Measurements from ENCODE around the gene MAD1L1. TPM values are rescaled to one million over a fixed set of nuclear protein-coding genes. Genes with fewer than 3 reads are reported as not detected.

Gene MAD1L1
- polyA plus RNA-seq, 3 donors, result 10.7 to 48.1 (median 18.4) TPM

DNA sequence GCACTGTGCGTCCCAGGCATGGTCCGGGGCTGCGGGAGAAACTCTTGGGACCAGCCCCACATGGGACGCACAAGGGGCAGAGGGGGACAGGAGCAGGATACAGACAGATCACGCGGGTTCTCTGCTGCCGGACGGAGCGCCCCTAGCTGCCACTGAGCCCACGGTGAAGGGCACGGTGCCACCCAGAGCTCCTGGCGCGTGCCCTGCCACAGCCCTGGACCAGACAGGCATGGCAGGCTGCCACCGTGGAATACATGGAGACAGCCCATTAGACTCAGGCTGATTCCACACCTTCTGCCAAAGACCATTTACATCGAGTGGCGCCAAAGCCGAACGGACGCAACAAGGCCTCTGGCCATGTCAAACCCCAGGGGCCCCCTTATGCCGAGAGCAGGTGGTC lies 90.4 kb downstream of the MAD1L1 start:
- no peak overlapping the region for H3K27ac ChIP-seq (ENCODE audit: low read depth, low read length)
- 96 to 98% (median 96%) methylated on average over 17 to 20 of the region's 20 CpGs for WGBS, 3 donors

DNA sequence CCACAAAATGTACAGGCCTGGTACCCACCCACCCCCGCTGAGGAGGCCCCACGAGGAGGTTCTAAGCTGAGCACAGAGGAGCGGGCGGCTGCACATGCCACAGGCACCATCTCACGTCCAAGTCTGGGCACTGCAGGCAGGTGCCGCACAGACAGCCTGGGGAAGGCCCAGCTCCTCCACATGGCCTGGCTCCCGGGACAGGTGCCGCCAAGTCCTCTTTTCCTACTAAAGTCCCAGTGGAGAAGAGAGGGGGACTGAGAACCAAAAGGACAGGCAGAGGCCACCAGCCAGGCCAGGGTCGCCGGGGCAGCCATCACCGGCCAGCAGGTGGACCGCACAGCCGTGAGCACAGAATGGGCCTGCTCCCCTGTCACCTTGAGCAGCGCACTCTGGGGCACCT lies 91.1 kb downstream of the MAD1L1 start:
- H3K27ac ChIP-seq (ENCODE audit: low read depth, low read length), result no peak overlapping the region
- 88 to 96% (median 91%) methylated on average over 13 to 14 of the region's 14 CpGs for WGBS, 3 donors

DNA sequence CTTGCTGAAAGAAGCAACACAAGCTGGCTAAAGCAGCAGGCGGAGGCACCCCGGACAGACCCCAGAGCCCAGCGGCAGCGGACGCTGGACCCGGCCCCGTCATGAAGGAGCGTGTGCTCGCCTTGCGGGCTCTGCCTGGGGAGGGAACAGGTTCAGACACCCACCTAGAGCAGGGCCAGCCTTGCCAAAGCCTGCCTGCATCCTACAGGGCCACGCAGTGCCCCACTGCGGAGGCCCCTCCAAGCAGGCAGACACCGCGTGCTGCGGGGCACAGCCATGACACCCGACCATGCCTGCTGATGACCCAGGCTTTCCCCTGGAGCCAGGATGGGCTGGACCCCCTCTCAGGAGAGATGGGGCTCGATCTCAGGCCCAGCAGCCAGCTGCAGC lies 91.7 kb downstream of the MAD1L1 start:
- H3K27ac ChIP-seq (ENCODE audit: low read depth, low read length), result no peak overlapping the region
- 82 to 96% (median 94%) methylated on average over 17 of the region's 17 CpGs for WGBS, 3 donors

DNA sequence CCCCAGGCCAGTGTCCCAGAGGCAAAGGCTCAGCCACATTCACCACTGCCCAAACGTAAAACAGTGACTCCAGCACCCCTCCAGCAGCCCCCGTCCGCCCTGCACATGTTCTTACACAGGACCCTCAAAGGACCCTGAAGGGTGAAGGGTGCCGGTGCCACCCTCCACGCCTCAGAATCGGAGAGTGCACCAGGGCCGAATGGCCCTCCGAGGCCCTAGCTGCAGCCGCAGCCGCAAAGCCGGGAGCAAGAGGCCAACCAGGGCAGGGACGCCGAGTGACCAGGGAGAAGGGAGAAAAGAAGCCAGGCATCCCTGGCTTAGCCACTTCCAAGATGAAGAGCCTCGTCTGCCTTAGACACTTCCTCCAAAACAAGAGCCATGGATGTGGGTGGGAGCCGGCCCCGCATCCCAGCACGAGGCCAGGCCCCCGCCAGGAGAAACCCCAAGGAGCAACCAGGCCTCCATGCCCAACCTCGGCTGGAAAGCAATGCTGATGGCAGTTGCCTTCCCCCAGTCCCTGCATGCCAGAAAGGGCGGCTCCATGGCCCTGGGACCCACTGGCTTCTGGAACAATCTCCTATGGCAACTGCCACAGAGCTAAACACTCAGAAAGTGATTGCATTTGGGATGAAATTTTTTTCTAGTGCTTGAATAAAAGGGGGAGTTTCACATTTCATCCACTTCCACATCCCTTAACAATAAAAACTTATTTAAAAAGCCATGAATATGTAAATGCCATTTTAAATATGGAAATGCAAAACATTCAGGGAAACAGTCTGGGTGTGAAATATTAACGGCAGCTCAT lies 92.3 kb downstream of the MAD1L1 start:
- 85 to 91% (median 88%) methylated on average over 21 of the region's 21 CpGs for WGBS, 3 donors
- no peak overlapping the region for H3K27ac ChIP-seq (ENCODE audit: low read depth, low read length)

DNA sequence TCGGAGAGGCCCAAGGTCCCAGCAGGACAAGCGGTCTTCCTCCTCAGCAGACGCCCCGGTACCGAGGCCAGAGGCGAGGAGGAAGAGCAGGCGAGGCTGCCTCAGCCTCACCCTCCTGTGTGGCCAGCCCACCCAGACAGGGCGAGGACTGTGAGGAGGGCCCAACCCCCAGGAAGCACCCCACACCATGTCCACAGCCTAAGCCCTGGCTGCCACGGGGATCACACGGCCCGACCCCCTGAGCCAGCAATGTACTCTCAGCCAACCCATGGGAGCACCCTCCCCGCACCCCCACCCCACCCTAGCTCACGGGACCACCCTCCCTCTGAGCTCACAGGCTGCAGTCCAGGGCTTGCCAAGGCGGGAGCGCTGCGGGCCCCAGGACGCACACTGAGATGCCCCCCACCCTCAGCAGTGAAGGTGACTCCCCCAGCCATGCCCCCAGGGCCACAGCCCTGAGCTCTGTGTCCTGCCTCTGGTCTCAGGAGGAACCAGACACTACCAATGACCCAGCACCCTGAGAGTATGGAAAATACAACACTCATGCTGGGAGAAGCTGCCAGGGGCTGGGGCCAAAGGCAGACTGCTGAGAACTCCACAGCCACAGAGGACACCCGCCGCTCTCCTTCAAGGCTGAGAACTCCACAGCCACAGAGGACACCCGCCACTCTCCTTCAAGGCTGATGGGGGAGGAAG lies 93.6 kb downstream of the MAD1L1 start:
- WGBS, 3 donors, result 79 to 82% (median 80%) methylated on average over 19 to 20 of the region's 20 CpGs
- no peak overlapping the region for H3K27ac ChIP-seq (ENCODE audit: low read depth, low read length)

DNA sequence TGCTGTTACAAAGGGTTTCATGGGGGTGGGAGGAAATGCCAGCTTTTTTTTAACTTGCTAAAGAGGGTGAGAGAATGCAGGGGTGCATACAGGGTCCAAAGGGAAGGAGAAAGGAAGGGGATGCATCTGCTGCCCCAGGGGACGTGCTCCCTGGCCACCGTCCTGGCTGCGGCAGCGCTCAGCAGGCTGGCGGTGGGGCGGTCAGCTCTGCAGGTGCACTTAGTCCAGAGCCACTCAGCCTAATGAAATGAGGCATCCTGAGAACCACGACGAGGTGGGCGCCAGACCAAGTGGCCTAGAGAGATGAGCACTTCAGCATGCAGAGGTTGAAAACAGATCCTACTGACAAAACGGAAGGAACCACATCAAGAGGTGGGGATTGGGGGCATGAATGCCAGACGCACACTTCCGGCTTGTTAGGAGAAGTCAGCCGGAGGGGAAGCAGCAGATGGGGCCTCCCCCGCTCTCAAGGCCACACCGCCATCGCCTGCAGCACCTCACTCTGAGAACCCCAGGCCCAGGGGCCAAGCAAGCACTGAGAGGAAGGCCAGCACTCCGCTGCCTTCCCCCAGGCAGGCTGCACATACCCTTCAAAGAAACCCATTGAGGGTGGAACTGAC lies 94.5 kb downstream of the MAD1L1 start:
- H3K27ac ChIP-seq (ENCODE audit: low read depth, low read length), result no peak overlapping the region
- 66 to 79% (median 73%) methylated on average over 17 of the region's 17 CpGs for WGBS, 3 donors

DNA sequence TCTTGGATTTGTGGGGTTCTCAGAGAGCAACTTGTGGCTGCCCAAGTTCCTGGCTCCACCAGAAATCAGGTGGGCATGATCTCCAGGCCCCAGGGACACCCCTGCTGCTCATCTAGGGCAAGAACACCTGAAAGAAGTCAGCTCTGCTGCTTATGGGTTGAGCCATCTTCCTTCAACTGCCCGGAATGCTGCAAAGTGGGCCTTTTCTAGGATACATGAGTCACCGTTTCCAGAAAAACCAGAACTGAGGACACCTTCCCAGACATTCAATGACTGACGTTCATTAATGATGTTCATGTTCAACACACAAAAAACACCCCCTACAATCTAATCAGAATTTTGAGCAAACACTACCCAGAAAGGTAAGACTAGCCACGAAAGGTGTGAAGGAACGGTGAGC lies 98.0 kb downstream of the MAD1L1 start:
- WGBS, 3 donors, result 95 to 98% (median 96%) methylated on average over 5 of the region's 5 CpGs
- no peak overlapping the region for H3K27ac ChIP-seq (ENCODE audit: low read depth, low read length)

DNA sequence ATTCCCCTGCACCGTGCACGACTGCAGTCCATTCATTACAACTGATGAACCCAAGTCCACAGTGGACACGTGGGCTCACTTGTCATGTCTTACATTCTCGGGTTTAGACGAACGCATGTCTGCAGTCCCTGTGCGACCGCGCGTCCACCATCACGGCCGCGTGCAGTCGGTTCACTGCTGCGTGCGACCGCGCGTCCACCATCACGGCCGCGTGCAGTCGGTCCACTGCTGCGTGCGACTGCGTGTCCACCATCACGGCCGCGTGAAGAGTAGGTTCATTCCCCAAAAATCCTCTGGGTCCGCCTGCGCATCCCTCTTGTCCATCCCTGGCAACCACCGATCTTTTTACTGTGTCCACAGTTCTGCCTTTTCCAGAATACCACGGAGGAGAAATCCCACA lies 100.5 kb downstream of the MAD1L1 start:
- no peak overlapping the region for H3K27ac ChIP-seq (ENCODE audit: low read depth, low read length)
- WGBS, 3 donors, result 92 to 97% (median 96%) methylated on average over 33 of the region's 33 CpGs

DNA sequence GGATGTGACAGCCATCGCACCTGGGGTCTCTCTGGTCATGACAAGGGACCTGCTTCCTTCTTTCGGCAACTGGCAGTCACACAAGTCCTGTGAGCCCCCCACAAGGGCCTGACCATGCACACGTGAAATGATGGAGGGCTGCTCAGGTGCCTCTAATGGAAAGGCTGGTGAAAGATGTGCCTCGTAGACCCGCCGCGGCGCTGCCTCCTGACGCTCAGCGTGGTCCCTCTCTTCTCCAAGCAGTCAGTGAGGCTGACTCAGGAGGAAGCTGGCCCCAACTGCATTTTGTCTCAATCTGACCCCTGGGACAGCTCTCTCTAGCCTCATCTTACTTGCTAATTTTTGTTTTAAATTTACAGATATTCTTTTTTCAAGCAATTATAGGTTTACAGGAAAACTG lies 100.9 kb downstream of the MAD1L1 start:
- H3K27ac ChIP-seq (ENCODE audit: low read depth, low read length), result no peak overlapping the region
- WGBS, 3 donors, result 85 to 96% (median 93%) methylated on average over 10 of the region's 10 CpGs

DNA sequence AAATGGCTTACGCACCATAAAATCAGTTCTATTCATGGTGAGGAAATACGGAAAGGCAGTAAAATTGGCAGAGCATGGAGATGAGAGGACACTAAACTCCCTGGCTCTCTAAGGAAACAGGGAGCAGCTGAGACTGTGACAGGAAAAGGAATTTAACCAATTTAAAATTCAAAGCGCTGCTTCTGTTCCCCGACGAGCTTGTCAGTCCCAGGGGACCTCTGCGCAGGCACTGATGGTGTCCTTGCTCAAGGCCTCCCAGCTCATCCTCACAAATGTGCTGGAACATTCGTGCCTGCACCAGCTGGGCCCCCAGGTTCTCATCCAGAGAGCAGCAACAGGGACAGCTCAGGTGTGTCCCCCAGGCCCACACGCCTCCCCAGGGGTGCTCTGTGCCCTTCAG lies 101.4 kb downstream of the MAD1L1 start:
- H3K27ac ChIP-seq (ENCODE audit: low read depth, low read length), result no peak overlapping the region
- 82 to 91% (median 83%) methylated on average over 8 of the region's 8 CpGs for WGBS, 3 donors

DNA sequence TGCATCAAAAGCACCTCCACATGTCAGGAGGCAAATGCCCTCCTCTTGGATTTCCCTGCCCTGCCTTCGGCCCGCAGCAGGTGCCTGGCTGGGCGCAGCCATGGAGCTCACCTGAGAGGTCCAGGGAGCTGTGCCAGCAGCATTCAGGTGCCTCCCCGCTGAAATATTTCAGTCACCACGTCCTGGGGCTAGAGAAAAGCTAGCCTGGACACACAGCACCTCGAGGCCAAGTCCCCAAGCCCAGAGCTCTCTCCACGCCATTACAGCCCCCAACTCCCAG lies 102.7 kb downstream of the MAD1L1 start:
- no peak overlapping the region for H3K27ac ChIP-seq (ENCODE audit: low read depth, low read length)
- WGBS, 3 donors, result 77 to 95% (median 95%) methylated on average over 7 of the region's 7 CpGs

DNA sequence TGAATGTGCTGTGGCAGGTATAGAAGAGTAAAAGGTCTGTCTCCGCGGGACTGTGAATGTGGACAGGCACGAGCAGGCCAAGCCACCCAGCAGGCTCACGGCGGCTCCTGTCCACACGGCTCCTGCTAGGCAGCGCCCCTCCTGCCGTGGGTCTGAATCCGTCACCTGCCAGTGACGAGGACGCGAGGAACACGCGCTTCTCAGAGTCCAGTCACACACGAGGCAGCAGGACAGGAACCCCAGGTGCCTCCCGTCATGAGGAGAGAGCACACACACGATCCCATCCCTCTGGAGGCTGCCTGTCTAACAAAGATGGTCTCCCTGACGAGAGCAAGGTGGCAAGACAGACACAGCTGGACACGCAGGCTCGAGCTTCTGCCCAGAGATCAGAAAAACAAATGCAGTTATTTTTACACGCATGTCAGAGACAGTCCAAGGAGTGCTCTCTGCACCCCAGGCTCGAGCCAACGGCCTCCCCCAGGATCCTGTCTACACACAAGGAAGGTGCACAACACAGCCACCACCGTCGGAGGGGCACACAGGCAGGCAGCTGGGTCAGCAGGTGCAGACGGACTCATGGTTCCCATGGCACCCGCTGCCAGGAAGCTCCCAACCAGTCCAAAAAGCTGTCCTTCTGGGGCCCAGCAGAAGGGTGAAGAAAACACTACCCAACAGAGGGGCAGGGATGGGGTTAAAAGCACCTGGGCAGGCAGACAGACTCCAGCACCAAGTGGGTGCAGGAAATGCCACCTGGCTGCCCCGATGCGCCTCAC lies 103.2 kb downstream of the MAD1L1 start:
- WGBS, 3 donors, result 67 to 88% (median 87%) methylated on average over 29 of the region's 29 CpGs
- no peak overlapping the region for H3K27ac ChIP-seq (ENCODE audit: low read depth, low read length)

DNA sequence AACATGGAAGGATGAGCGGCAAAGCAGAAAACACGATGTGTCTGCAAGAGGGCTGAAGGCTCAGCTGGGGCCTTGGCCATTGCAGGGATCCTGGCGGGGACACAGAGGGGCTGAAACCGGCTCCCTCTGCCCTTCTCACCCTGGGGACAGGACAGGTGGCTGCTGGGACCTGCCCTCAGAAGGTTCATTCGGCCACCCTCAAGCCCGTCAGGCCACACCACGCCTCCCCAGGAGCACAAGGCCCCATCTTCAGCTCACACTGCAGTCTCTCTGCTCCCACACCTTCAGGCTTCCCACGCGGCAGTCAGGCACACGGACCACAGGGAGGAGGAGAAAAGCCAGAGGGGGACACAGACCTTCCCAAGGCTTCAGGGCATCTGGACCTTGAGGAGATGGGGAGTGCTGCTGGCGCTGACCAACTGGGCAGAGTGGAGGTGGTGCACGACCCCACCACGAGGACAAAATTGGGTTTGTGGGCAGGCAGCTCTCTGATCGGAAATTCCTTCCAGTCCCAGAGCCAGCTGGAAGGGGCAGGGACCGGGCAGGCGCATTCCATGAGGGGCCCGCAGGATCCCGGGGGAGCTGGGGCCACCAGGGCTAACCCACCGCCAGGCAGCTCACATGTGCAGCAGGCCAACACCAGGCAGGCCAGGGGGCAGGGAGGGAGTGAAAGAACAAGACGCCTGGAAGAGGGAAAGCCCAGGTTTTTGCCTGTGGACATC lies 104.0 kb downstream of the MAD1L1 start:
- 85 to 88% (median 88%) methylated on average over 20 of the region's 20 CpGs for WGBS, 3 donors
- no peak overlapping the region for H3K27ac ChIP-seq (ENCODE audit: low read depth, low read length)

DNA sequence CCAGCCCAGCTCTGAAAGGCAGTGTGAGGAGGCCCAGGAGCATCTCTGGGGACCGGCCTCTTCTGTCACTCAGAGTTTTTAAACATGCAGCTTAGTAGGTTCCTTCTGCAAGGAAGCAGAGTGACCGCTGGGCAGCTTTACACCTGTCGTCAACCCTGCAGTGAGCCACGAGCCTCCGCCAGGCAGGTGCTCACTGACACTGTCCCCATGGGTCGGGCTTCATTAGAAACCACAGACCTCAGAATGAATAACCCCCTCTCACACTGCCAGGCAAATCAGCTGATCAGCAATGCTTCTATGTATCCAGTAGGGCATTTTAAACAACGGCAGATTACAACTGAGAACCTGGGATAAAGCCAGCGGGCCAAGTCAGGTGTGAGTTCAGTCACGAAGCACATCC lies 106.1 kb downstream of the MAD1L1 start:
- 90 to 95% (median 92%) methylated on average over 9 of the region's 9 CpGs for WGBS, 3 donors
- no peak overlapping the region for H3K27ac ChIP-seq (ENCODE audit: low read depth, low read length)

DNA sequence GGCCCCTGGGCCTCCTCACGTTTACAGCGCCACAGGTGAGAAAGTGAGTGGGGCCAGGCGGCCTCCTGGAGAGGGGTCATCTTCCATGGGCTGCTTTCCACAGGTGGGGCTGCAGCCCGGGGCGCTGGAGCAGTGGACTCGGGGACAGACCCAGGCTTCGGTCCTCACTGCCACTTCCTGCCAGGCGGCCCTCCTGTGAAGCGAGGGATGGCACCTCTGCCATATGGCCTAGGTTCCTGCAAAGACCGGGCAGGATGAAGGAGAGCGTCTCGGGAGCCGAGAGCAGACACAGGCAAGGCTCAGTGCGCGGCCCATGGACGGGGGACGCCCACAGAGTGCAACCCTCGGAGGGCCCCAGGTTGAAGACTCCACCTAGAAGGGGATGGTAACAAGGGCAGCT lies 106.8 kb downstream of the MAD1L1 start:
- WGBS, 3 donors, result 94 to 96% (median 94%) methylated on average over 18 of the region's 18 CpGs
- H3K27ac ChIP-seq (ENCODE audit: low read depth, low read length), result no peak overlapping the region

DNA sequence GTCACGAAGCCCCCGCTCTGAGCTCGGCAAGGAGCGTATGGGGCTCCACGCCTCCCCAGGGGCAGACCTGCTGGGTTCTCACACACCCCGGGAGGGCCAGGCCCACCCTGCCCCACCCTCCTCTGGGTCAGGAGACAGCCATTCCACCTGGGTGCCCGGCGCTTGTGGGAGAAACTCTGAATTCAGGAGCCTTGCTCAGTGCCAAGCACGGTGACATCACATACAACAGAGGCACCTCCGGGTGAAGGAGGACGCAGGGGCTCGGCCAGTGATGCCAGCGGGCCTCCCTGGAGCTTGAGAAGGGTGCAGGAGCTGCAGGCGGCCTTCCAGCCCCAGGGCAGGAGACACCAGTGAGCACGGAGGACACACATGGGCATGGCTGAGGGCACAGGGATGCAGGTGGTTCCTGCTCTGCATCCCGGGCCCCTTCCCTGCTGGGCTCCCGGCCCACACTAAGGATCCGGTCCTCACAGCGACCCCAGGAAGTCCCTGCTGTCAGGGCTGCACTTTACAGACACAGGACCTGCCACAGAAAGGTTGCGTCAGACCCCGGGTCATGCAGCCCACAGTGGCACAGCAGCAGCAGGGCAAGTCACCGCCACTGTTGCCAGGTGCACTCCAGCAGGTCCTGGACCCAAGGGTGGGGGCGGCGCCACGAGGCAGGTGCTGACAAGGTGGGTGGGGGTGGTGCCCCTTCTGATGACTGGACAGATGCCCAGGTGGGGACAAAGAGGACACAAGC lies 108.0 kb downstream of the MAD1L1 start:
- 80 to 92% (median 81%) methylated on average over 23 to 25 of the region's 25 CpGs for WGBS, 3 donors
- no peak overlapping the region for H3K27ac ChIP-seq (ENCODE audit: low read depth, low read length)

DNA sequence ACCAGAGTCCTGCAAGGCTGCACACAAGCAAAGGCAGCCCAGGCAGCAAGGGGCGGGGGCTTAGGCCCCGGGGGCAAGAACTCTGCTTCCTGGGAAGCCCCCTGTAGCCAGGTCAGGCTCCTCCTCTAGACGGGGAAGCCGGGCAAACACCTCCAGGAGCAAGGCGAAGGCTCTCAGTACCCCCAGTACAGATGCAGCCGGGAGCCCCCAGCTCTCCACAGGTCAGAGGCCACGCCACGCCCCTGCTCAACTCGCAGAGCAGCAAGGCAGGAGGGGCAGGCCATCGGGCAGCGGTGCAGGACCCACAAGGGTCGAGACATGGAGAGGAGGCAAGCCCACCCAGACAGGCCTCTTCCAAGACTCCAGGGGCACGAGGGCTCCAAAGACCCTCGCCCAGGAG lies 108.8 kb downstream of the MAD1L1 start:
- H3K27ac ChIP-seq (ENCODE audit: low read depth, low read length), result no peak overlapping the region
- WGBS, 3 donors, result 91 to 95% (median 94%) methylated on average over 14 of the region's 14 CpGs

DNA sequence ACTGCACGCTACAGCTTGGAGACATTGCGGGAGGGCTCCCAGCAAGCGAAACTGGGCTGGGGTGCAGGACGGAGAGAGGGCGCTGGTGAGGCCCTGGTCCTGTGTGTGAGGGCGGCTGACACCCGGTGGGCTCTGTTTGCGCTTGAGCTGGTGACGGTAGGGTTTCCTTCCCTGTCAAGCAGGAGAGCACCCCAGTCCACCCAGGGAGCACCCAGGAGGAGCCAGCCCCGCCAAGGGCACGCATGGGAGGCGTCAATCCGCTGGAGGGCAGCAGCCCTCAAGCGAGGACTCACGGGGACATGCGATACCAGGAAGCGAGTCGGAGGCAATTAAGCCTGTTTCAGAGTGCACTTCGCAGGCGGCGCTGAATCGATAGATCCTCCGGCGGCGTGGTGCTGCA lies 109.4 kb downstream of the MAD1L1 start:
- WGBS, 3 donors, result 90 to 98% (median 92%) methylated on average over 23 to 25 of the region's 25 CpGs
- H3K27ac ChIP-seq (ENCODE audit: low read depth, low read length), result no peak overlapping the region

Data from adipose tissue (tissue), 3 donors.